Calu3 (cell line): ENCODE measurements around the gene EDA. TPM values are rescaled to one million over a fixed set of nuclear protein-coding genes. Genes with fewer than 3 reads are reported as not detected.

Experiments used
- BruUV-seq: library from RNA; stranded (reverse); fragments of 400-500 nt; replicated peaks from 2 replicates; lab custom pipeline; 2021; lab: Mats Ljungman, UMichigan
- CTCF ChIA-PET: fragments of 300-600 bp; sonication (Branson Sonifier 250); formaldehyde crosslinking; loops from one replicate; lab custom pipeline; 2022; ENCODE audit warnings: antibody characterized with exemption; lab: Charles Lee
- DNase-seq: peaks from one replicate; pipeline ENCODE4 v3.0.0; 2022
- H3K27ac Mint-ChIP-seq: one replicate; pipeline ENCODE4 v1.8.0; 2022; ENCODE audit warnings: mixed read lengths; ENCODE audit not compliant: unreplicated experiment
- H3K27me3 Mint-ChIP-seq: one replicate; pipeline ENCODE4 v1.8.0; 2022; ENCODE audit warnings: mixed read lengths; ENCODE audit not compliant: unreplicated experiment
- H3K36me3 Mint-ChIP-seq: one replicate; pipeline ENCODE4 v1.8.0; 2022; ENCODE audit warnings: mild to moderate bottlenecking, moderate library complexity, mixed read lengths; ENCODE audit not compliant: insufficient read depth, unreplicated experiment
- H3K4me1 Mint-ChIP-seq: one replicate; pipeline ENCODE4 v1.8.0; 2022; ENCODE audit warnings: mild to moderate bottlenecking, low read depth, mixed read lengths; ENCODE audit not compliant: unreplicated experiment
- H3K4me3 Mint-ChIP-seq: one replicate; pipeline ENCODE4 v1.8.0; 2022; ENCODE audit warnings: mild to moderate bottlenecking, low read depth, moderate library complexity, mixed read lengths; ENCODE audit not compliant: unreplicated experiment
- H3K9me3 Mint-ChIP-seq: one replicate; pipeline ENCODE4 v1.8.0; 2022; ENCODE audit warnings: low read depth, mixed read lengths; ENCODE audit not compliant: unreplicated experiment
- intact Hi-C: fragments of 100-400 bp; cut with micrococcal nuclease; formaldehyde crosslinking; loops from one replicate; pipeline ENCODE4 v1.10.0; 2022; ENCODE audit not compliant: unreplicated experiment
- total RNA-seq: library from RNA; stranded (reverse); gene quantifications from 2 replicates; pipeline ENCODE4 v1.2.3, GENCODE V29; 2022
- TF ChIP-seq, protein P1 (sequence below): fragments of 200-600 bp; IDR thresholded peaks from one replicate; pipeline ENCODE4 v1.8.0; 2022; ENCODE audit warnings: antibody characterized with exemption; ENCODE audit not compliant: unreplicated experiment

EDA gene
- total RNA-seq, 1 experiment from 2014 or later, result 5.7 TPM

DNA sequence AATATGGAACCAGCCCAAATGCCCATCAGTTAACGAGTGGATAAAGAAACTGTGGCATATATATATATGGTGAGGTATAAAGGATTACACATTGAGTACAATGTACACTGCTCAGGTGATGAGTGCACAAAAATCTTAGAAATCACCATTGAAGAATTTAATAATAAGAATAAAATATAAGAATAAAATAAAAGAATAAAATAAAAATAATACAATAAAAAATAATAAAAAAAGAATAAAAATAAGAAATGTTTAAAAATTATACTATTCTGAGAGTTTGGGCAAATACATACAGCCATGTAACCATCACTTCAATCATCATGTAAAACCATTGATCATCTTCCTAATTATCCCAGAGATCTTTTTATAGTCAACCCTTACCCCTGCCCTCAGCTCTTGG lies 260.3 kb downstream of the EDA start:
- CTCF ChIA-PET, result no interaction called here
- DNase-seq, result no peak
- H3K27me3 Mint-ChIP-seq, result no peaks in the 10 kb centered on the region
- peaks cover 7% of the 10 kb centered on the region for H3K9me3 Mint-ChIP-seq
- intact Hi-C loops, result no loop called here
- H3K36me3 Mint-ChIP-seq, result no peaks in the 10 kb centered on the region
- H3K27ac Mint-ChIP-seq, result no peak overlapping the region
- H3K4me3 Mint-ChIP-seq, result no peak overlapping the region
- TF ChIP-seq, protein P1, sequence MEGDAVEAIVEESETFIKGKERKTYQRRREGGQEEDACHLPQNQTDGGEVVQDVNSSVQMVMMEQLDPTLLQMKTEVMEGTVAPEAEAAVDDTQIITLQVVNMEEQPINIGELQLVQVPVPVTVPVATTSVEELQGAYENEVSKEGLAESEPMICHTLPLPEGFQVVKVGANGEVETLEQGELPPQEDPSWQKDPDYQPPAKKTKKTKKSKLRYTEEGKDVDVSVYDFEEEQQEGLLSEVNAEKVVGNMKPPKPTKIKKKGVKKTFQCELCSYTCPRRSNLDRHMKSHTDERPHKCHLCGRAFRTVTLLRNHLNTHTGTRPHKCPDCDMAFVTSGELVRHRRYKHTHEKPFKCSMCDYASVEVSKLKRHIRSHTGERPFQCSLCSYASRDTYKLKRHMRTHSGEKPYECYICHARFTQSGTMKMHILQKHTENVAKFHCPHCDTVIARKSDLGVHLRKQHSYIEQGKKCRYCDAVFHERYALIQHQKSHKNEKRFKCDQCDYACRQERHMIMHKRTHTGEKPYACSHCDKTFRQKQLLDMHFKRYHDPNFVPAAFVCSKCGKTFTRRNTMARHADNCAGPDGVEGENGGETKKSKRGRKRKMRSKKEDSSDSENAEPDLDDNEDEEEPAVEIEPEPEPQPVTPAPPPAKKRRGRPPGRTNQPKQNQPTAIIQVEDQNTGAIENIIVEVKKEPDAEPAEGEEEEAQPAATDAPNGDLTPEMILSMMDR, result no peak
- H3K4me1 Mint-ChIP-seq, result no peaks in the 10 kb centered on the region
- no TSS peak for BruUV-seq

DNA sequence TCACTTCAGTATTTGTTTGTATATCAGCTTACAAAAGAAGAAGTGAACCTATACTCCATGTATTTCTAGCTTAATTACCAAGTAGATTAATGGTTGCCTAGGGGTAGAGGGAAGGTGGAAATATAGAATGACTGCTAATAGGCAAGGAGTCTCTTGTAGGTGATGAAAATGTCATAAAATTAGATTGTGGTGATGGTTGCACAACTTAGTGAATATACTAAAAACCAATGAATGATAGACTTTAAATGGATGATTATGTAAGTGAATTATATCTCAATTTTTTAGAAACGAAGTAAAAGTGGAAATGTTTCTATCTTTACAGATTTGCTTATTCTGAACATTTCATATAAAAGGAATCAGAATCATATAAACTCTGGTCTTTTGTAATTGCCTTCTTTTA lies 268.3 kb downstream of the EDA start:
- H3K4me3 Mint-ChIP-seq, result no peak overlapping the region
- no peaks in the 10 kb centered on the region for H3K4me1 Mint-ChIP-seq
- no peak overlapping the region for H3K27ac Mint-ChIP-seq
- no peak for DNase-seq
- intact Hi-C loops, result no loop called here
- TF ChIP-seq, protein P1, result no peak
- H3K27me3 Mint-ChIP-seq, result no peaks in the 10 kb centered on the region
- H3K36me3 Mint-ChIP-seq, result no peaks in the 10 kb centered on the region
- peaks cover 7% of the 10 kb centered on the region for H3K9me3 Mint-ChIP-seq
- CTCF ChIA-PET, result no interaction called here
- no TSS peak for BruUV-seq

DNA sequence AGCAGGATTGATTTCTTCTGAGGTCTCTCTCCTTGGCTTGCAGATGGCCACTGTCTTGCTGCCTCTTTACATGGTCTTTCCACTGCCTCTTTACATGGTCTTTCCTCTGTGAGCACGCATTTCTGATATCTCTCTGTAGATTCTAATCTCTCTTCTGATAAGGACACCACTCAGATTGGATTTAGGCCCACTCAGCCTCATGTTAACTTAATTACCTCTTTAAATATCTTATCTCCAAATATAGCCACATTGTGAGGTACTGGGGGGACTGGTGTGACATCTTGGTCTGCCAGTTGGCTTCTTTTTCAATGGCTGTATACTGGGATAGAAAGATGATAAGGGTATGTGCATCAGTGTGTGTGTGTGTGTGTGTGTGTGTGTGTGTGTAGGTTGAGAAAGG lies 280.1 kb downstream of the EDA start:
- Mint-ChIP-seq H3K36me3 (no peaks in the 10 kb centered on the region), H3K27ac (no peak overlapping the region), H3K4me1 (no peaks in the 10 kb centered on the region), H3K4me3 (no peak overlapping the region), H3K27me3 (no peaks in the 10 kb centered on the region), H3K9me3 (no peaks in the 10 kb centered on the region)
- no peak for DNase-seq
- TF ChIP-seq, protein P1, result no peak
- no TSS peak for BruUV-seq
- CTCF ChIA-PET, result no interaction called here
- intact Hi-C loops, result no loop called here

DNA sequence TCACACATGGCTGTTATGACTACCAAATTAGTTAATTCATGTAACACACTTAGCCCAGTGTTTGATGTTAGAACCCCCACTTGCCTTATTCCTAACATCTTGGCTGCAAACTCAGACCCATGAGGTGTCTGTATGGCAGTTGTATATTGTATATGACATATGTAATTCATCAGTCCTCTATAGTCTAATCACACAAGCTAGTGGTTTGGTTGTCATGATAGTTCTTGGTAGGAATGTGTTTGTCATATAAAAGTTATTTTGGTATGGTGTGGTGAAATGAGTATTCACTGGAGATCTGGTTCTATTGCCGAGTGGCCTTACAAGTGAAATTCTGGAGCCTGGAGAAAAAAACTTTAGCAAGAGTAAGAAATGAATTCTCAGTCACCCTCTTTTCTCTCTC lies 284.6 kb downstream of the EDA start:
- no peak overlapping the region for H3K4me3 Mint-ChIP-seq
- intact Hi-C loops, result no loop called here

More for the DNA sequence above, 284.6 kb downstream of the EDA start:
- Mint-ChIP-seq H3K27ac (no peak overlapping the region), H3K9me3 (no peaks in the 10 kb centered on the region), H3K27me3 (no peaks in the 10 kb centered on the region), H3K4me1 (no peaks in the 10 kb centered on the region), H3K36me3 (no peaks in the 10 kb centered on the region)
- TF ChIP-seq, protein P1, result no peak
- no TSS peak for BruUV-seq
- CTCF ChIA-PET, result no interaction called here
- DNase-seq, result no peak
